WTC11 (cell line): ENCODE results near the gene HMGB1. TPM values are rescaled to one million over a fixed set of nuclear protein-coding genes. Genes with fewer than 3 reads are reported as not detected.

ENCODE experiments used
- ATAC-seq: fragments of 200-7000 bp; cut with Tn5 transposase; 2 replicates; pipeline ENCODE4 v1.10.0; 2021; ENCODE audit warnings: mild to moderate bottlenecking, moderate library complexity
- CTCF ChIA-PET: fragments of 300-600 bp; sonication (Branson Sonifier 250); formaldehyde crosslinking; loops from one replicate; lab custom pipeline; 2021; ENCODE audit warnings: antibody characterized with exemption; lab: Charles Lee
- POLR2A ChIA-PET: fragments of 350-600 bp; sonication (Branson Sonifier 250); formaldehyde crosslinking; loops from one replicate; lab custom pipeline; 2021; ENCODE audit warnings: antibody characterized with exemption; lab: Charles Lee
- DNase-seq: peaks from one replicate; pipeline ENCODE4 v3.0.0; 2021; ENCODE audit warnings: low spot score
- H3K27ac Mint-ChIP-seq: 2 replicates; pipeline ENCODE4 v1.8.0; 2021; ENCODE audit warnings: mixed read lengths
- H3K27me3 Mint-ChIP-seq: 2 replicates; pipeline ENCODE4 v1.8.0; 2021; ENCODE audit warnings: low read depth, mild to moderate bottlenecking, moderate library complexity, mixed read lengths
- H3K36me3 Mint-ChIP-seq: 2 replicates; pipeline ENCODE4 v1.8.0; 2021; ENCODE audit warnings: mixed read lengths
- H3K4me1 Mint-ChIP-seq: 2 replicates; pipeline ENCODE4 v1.8.0; 2022; ENCODE audit warnings: mixed read lengths
- H3K4me3 Mint-ChIP-seq: 2 replicates; pipeline ENCODE4 v1.8.0; 2021; ENCODE audit warnings: mild to moderate bottlenecking, moderate library complexity, mixed read lengths
- H3K9me3 Mint-ChIP-seq: 2 replicates; pipeline ENCODE4 v1.8.0; 2021; ENCODE audit warnings: mixed read lengths
- ARID4B ChIP-seq: sonication (generic); formaldehyde crosslinking; IDR thresholded peaks from 2 replicates; pipeline ENCODE4 v1.8.0; 2023; ENCODE audit warnings: missing genetic modification reagents, mild to moderate bottlenecking, borderline replicate concordance
- ATF6 ChIP-seq: sonication (generic); formaldehyde crosslinking; IDR thresholded peaks from 2 replicates; pipeline ENCODE4 v1.8.1; 2023; ENCODE audit warnings: mild to moderate bottlenecking, missing genetic modification reagents
- CDX4 ChIP-seq: fragments of 250-450 bp; sonication (Bioruptor Pico); IDR thresholded peaks from 2 replicates; pipeline ENCODE4 v1.9.0; 2021; ENCODE audit warnings: moderate library complexity, mild to moderate bottlenecking, inconsistent platforms, borderline replicate concordance
- CREB1 ChIP-seq: sonication (generic); formaldehyde crosslinking; IDR thresholded peaks from 2 replicates; pipeline ENCODE4 v1.8.0; 2023; ENCODE audit warnings: mild to moderate bottlenecking, missing genetic modification reagents
- CREM ChIP-seq: sonication (generic); formaldehyde crosslinking; IDR thresholded peaks from 2 replicates; pipeline ENCODE4 v1.8.1; 2022; ENCODE audit warnings: mild to moderate bottlenecking, missing genetic modification reagents, moderate library complexity
- EMX1 ChIP-seq: fragments of 250-450 bp; sonication (Bioruptor Pico); IDR thresholded peaks from 2 replicates; pipeline ENCODE4 v1.8.0; 2021; ENCODE audit warnings: mild to moderate bottlenecking
- ERG ChIP-seq: fragments of 250-450 bp; sonication (Bioruptor Pico); IDR thresholded peaks from 2 replicates; pipeline ENCODE4 v1.8.0; 2021; ENCODE audit warnings: mild to moderate bottlenecking
- GABPB1 ChIP-seq: sonication (generic); formaldehyde crosslinking; IDR thresholded peaks from 2 replicates; pipeline ENCODE4 v1.8.1; 2023; ENCODE audit warnings: mild to moderate bottlenecking, missing genetic modification reagents
- IRF1 ChIP-seq: sonication (generic); formaldehyde crosslinking; IDR thresholded peaks from 2 replicates; pipeline ENCODE4 v1.8.0; 2023; ENCODE audit warnings: missing genetic modification reagents
- PRDM15 ChIP-seq: sonication (generic); formaldehyde crosslinking; IDR thresholded peaks from 2 replicates; pipeline ENCODE4 v1.8.0; 2022; ENCODE audit warnings: missing genetic modification reagents
- PREB ChIP-seq: sonication (generic); formaldehyde crosslinking; IDR thresholded peaks from 2 replicates; pipeline ENCODE4 v1.8.1; 2022; ENCODE audit warnings: mild to moderate bottlenecking, missing genetic modification reagents, moderate library complexity, borderline replicate concordance
- SMAD3 ChIP-seq: sonication (generic); formaldehyde crosslinking; IDR thresholded peaks from 2 replicates; pipeline ENCODE4 v1.8.0; 2022; ENCODE audit warnings: missing genetic modification reagents, mild to moderate bottlenecking, borderline replicate concordance
- SOX15 ChIP-seq: fragments of 250-450 bp; sonication (Bioruptor Pico); IDR thresholded peaks from 2 replicates; pipeline ENCODE4 v1.9.0; 2021; ENCODE audit warnings: mild to moderate bottlenecking
- ZNF232 ChIP-seq: sonication (generic); formaldehyde crosslinking; IDR thresholded peaks from 2 replicates; pipeline ENCODE4 v1.8.0; 2022; ENCODE audit warnings: mild to moderate bottlenecking, missing genetic modification reagents
- ZNF416 ChIP-seq: fragments of 250-450 bp; sonication (Bioruptor Pico); IDR thresholded peaks from 2 replicates; pipeline ENCODE4 v1.9.0; 2021; ENCODE audit warnings: mild to moderate bottlenecking, inconsistent platforms
- total RNA-seq: library from RNA; stranded (reverse); gene quantifications from 3 replicates; pipeline ENCODE4 v1.2.3, GENCODE V29; 2021

Gene HMGB1
- total RNA-seq, 1 experiment from 2014 or later: 640 TPM

- TF ChIP-seq CDX4: no peak
- TF ChIP-seq SMAD3: no peak
- TF ChIP-seq EMX1 (CRISPR knock-in tag): no peak
- TF ChIP-seq PREB (CRISPR knock-in tag): no peak
- TF ChIP-seq SOX15 (CRISPR knock-in tag): no peak
Observed at GRCh38 chr13:30435911-30436451, 29.8 kb downstream of the HMGB1 start (continued).

GRCh38 chr13:30431269-30431940 lies 34.3 kb downstream of the HMGB1 start:
- Mint-ChIP-seq H3K36me3 (no peaks in the 10 kb centered on the region), H3K4me1 (peaks cover 14% of the 10 kb centered on the region), H3K9me3 (no peaks in the 10 kb centered on the region), H3K27ac (no peak overlapping the region), H3K4me3 (no peak overlapping the region), H3K27me3 (no peaks in the 10 kb centered on the region)
- no peak for DNase-seq
- TF ChIP-seq ATF6 (CRISPR knock-in tag) (no peak), CREB1 (CRISPR knock-in tag) (no peak), ZNF232 (no peak), GABPB1 (CRISPR knock-in tag) (no peak)
- ATAC-seq: no peak
- ChIA-PET CTCF (interaction anchor here (0.9 kb wide), 1 partner anchor 613 kb away, joined by 3 read pairs; no protein-coding TSS in a partner anchor), POLR2A (no interaction called here)

GRCh38 chr13:30429721-30430694 lies 35.7 kb downstream of the HMGB1 start:
- ATAC-seq (no peak), DNase-seq (no peak)
- Mint-ChIP-seq H3K27ac (no peak overlapping the region), H3K9me3 (no peaks in the 10 kb centered on the region), H3K4me3 (no peak overlapping the region), H3K4me1 (peaks cover 14% of the 10 kb centered on the region), H3K27me3 (no peaks in the 10 kb centered on the region), H3K36me3 (no peaks in the 10 kb centered on the region)
- POLR2A ChIA-PET: no interaction called here
- CTCF ChIA-PET: interaction anchor here (0.9 kb wide), 1 partner anchor 615 kb away, joined by 3 read pairs; no protein-coding TSS in a partner anchor
- TF ChIP-seq ZNF416 (CRISPR knock-in tag) (no peak), IRF1 (no peak), ARID4B (no peak), SOX15 (CRISPR knock-in tag) (no peak), CREM (no peak), ERG (CRISPR knock-in tag) (no peak), PRDM15 (no peak)
